GM18907 (cell line): ENCODE data around the gene SHD.
"Not testable (repeated sequence)": the region's sequence is repeated elsewhere in the genome, so short reads cannot be mapped to it uniquely, and the experiment has no call there.

ENCODE experiments used
- ATAC-seq: cut with Tn5 transposase; IDR thresholded peaks from one replicate; pipeline ENCODE4 v1.9.1; 2021; ENCODE audit warnings: mild to moderate bottlenecking, moderate library complexity; ENCODE audit not compliant: unreplicated experiment

SHD gene

DNA sequence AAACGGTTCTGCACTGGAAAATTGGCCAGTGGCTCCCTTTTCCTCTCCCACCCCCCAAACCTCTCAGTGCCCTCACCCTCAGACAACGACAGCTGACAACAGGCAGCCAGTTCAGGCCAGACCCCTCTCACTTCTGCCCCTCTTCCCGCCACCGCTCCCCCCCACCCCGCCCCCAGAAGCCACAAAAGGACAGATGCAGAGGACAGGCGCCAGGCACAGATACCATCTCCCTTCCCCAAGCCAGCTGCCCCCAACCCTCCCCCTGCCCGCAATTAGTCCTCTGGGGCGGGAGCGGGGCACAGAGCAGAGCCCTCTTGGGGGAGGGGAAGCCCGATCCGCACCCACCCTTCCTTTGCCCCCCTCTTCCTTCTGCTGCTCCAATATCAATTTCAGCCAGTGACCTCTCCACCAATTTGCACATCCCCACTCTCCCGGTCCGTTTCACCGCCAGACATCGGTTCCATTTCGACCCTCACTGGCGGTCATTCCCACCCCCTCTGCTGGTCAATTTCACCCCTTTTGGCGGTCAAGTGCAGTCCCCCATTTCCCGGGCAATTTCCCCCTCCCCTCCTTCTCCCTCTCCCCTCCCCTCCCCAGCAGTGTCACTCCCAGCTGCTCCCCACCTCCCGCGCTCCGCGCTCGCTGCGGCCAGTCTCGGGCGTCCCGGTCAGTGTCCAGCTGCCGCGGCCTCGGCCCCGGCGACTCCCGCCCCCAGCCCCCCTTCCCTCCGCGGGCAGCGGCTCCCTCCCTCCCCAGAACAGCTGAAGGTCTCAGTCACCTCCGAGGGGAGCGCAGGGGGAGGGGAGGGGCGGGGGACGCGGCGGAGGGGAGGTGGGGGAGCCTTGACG is at the start of gene SHD:
Gene SHD (plus strand): TSS at position 848 of the 848 bp plus-strand sequence. CDS start 798 bp downstream, outside the sequence.
- no peak for ATAC-seq

- not testable (repeated sequence) for ATAC-seq
Measured at GRCh38 chr19:4230237-4230636, 48.8 kb upstream of the SHD start.

- not testable (repeated sequence) for ATAC-seq
Measured at GRCh38 chr19:4231521-4231920, 47.5 kb upstream of the SHD start.

DNA sequence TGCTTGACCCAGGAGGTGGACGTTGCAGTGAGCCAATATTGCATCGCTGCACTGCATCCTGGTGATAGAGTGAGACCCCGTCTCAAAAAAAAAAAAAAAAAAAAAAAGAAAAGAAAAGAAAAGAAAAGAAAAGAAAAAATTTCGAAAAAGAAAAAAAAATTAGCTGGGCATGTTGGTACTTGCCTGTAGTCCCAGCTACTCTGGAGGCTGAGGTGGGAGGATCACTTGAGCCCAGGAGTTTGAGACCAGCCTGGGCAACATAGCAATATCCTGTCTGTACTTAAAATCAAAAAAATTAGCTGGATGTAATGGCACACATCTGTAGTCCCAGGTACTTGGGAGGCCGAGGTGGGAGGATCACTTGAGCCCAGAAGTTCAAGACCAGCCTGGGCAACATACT is 46.9 kb upstream of the SHD start:
- ATAC-seq, result not testable (repeated sequence)

DNA sequence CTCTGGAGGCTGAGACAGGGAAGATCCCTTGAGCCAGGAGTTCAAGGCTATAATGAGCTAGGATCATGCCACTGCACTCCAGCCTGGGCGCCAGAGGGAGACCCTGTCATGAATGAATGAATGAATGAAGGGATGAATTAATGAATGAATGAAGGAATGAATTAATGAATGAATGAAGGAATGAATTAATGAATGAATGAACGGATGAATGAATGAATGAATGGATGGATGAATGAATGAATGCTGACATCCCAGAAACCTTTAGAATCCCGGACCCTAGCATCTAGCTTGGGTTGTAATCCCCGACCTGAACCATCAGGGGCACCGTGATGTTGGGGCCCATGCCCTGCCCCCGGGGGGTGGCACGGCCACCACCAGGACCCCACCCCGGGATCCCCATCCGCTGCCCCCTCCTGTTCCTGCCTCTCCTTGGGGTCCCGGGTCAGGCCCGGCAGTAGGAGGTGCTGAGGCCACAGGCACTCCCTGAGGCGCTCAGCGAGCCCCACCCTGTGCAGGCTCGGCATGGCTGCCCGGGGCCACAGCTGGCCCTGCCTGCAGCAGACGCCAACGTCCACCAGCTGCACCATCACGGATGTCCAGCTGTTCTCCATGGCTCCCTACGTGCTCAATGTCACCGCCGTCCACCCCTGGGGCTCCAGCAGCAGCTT is 46.3 kb upstream of the SHD start:
- no peak for ATAC-seq

- no peak for ATAC-seq
Measured at GRCh38 chr19:4233282-4233853, 45.7 kb upstream of the SHD start.

DNA sequence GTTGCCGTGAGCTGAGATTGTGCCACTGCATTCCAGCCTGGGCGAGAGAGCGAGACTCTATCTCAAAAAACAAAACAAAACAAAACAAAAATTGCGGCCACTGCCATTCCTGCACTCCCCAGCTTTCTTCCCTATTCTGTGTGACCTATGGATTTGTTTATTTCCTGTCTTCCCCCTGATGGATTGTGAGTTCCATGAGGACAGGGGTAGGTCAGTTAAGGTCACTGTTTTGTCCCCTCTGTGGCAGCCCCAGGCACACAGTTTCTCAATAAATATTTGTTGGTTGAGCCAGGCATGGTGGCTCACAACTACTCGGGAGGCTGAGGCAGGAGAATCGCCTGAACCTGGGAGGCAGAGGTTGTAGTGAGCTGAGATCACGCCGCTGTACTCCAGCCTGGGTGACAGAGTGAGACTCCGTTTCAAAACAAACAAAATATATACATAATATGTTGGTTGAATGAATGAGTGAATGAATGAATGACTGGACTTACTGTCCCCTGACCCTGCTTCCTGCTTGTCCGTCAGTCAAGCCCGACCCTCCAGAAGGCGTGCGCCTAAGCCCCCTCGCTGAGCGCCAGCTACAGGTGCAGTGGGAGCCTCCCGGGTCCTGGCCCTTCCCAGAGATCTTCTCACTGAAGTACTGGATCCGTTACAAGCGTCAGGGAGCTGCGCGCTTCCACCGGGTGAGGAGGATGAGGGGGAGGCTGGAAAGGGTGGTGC is 44.8 kb upstream of the SHD start:
- ATAC-seq, result no peak

DNA sequence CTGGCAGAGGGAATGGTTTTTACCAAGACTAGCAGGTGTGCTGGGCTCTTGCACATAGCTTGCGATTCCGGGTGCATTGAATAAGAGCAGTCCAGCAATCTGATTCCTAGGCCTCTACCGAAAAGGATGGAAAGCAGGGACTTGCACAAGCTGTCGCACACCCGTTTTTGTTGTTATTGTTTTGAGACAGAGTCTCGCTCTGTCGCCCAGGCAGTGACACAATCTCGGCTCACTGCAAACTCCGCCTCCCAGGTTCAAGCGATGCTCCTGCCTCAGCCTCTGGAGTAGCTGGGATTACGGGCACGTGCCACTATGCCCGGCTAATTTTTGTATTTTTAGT is 44.2 kb upstream of the SHD start:
- ATAC-seq, result no peak

- ATAC-seq, result not testable (repeated sequence)
Measured at GRCh38 chr19:4237510-4237909, 41.6 kb upstream of the SHD start.

GRCh38 chr19:4238831-4239230 is 40.2 kb upstream of the SHD start:
- no peak for ATAC-seq

DNA sequence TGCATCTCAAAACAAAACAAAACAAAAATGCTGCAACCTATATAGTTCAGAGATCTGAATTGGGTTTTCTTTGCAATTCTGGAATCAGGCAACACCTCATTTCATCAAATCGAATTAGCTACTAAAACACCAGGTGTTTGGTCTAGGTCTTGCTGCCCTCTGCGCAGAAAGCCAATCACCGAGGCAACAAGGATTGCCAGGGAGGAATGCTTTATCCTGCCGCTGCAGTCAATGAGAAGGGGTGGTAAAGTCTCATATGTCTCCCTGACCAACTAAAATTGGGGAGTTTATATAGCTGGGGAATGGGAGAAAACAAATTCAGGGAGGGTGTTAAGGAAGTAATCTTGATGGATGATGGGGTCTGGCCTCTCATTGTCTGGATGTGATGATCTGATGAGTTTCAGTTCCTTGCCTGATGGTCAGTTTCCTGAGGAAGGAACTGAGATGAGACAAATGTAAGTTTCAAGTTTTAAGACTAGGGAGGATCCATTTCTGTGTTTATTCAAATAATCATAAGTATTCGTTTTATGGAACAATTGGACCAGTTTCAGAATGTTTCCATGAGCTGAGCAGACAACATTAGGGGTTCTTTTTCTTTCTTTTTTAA is 37.1 kb upstream of the SHD start:
- ATAC-seq, result no peak

DNA sequence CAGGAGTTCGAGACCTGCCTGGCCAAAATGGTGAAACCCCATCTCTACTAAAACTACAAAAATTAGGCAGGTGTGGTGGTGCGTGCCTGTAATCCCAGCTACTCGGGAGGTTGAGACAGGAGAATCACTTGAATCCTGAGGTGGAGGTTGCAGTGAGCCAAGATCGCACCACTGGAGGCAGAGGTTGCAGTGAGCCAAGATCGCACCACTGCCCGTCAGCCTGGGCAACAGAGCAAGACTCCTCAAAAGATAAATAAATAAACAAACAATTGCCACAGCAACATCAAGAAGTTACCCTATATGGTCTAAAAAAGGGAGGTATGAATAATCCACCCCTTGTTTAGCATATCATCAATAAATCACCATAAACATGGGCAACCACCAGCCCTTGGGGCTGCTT is 33.1 kb upstream of the SHD start:
- ATAC-seq, result not testable (repeated sequence)

- ATAC-seq, result peak; percentile 88
Measured at GRCh38 chr19:4246767-4247593, 32.1 kb upstream of the SHD start, which contains the start of gene YJU2. Gene YJU2, plus strand, starts transcription at chr19:4247080. Its CDS starts 67 bp downstream, at chr19:4247147.

- no peak for ATAC-seq
Measured at GRCh38 chr19:4256563-4256962, 22.5 kb upstream of the SHD start.

GRCh38 chr19:4257025-4257424 is 22.0 kb upstream of the SHD start:
- ATAC-seq, result no peak

DNA sequence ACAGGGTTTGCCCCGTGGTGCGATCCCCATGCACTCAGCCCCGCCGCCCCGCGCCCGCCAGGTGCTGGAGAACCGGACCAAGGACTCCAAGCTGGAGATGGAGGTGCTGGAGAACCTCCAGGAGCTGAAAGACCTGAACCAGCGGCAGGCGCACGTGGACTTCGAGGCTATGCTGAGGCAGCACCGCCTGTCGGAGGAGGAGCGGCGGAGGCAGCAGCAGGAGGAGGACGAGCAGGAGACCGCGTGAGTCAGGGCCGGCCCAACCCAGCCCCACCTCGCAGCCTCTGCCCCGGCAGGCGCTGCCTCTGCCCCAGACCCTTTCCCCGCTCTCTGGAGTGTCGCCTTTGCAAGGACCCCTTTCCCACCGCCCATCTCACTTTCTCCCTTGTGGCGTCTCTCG is 20.9 kb upstream of the SHD start:
- no peak for ATAC-seq

GRCh38 chr19:4260613-4261191 is 18.4 kb upstream of the SHD start:
- ATAC-seq, result no peak

DNA sequence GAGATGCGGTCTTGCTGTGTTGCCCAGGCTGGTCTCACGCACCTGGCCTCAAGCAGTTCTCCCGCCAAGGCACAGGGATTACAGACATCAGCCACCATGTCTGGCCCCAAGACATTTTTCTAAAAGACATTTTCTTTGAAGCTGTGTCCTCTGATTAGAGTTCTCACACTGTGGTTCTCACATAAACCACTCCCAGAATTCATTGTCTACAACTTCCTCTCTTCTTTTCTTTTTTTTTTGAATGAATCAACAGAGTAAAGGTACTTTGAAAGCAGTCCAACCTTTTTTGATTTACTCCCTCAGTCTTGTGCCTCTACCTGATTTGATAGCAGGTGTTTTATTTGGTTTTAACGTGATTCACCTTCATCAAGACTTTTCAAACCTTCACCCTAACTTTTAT is 14.3 kb upstream of the SHD start:
- no peak for ATAC-seq

DNA sequence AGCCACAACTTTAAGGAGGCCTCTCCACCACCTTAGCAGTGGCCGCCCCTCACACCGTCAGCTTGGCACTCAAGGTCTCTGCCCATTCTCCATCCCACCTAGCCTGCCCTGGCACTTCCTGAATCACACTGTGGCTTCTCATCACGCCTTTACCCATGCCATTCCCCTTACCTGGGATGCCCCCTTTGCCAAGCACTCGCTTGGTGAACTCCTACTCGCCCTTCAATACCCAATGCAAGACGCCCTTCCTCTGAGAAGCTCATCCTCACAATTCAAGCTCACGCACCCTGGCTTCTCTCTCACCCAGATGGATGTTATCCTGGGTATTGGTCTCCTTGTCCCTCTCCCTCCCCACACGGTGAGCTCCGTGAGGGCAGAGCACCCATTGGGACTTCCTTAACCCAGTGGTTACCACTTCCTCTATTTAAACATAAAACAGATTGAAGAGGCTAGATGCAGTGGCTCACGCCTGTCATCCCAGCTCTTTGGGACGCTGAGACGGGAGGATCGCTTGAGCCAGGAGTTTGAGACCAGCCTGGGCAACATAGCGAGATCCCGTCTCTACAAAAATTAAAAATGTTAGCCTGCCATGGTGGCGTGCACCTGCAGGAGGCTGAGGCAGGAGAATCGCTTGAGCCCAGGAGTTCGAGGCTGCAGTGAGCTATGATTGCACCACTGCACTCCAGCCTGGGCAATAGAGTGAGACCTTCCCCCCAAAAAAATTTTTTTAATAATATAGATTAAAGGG is 12.6 kb upstream of the SHD start:
- no peak for ATAC-seq
